ENCODE results near the gene FLNB.

Gene FLNB

GRCh38 chr3:58078610-58079009, 70.4 kb downstream of the FLNB start:
- H3K4me3 ChIP-seq, result no peak overlapping the region
- no peak for DNase-seq (ENCODE audit: low spot score)
- TF ChIP-seq CTCF (IDR thresholded peaks at IDR 0.05), result no peak
- H3K27ac ChIP-seq, result no peak overlapping the region

GRCh38 chr3:58079773-58080172, 71.6 kb downstream of the FLNB start:
- no peak for TF ChIP-seq CTCF (IDR thresholded peaks at IDR 0.05)
- Histone ChIP-seq H3K27ac (no peak overlapping the region), H3K4me3 (no peak overlapping the region)
- no peak for DNase-seq (ENCODE audit: low spot score)

GRCh38 chr3:58082047-58082446, 73.8 kb downstream of the FLNB start:
- H3K27ac ChIP-seq, result peak overlapping the region in 1 of 2 donors; percentile 46
- DNase-seq (ENCODE audit: low spot score), result no peak

GRCh38 chr3:58084166-58084565, 75.9 kb downstream of the FLNB start:
- TF ChIP-seq CTCF (IDR thresholded peaks at IDR 0.05), result no peak
- no peak for DNase-seq (ENCODE audit: low spot score)
- H3K4me3 ChIP-seq, result no peak overlapping the region
- no peak overlapping the region for H3K27ac ChIP-seq

More at GRCh38 chr3:58082047-58082446, 73.8 kb downstream of the FLNB start:
- TF ChIP-seq CTCF (IDR thresholded peaks at IDR 0.05), result no peak
- H3K4me3 ChIP-seq, result no peak overlapping the region

GRCh38 chr3:58084788-58085543, 76.7 kb downstream of the FLNB start:
- H3K4me3 ChIP-seq, result no peak overlapping the region
- peak overlapping the region in 1 of 2 donors; percentile 7 for H3K27ac ChIP-seq
- no peak for DNase-seq (ENCODE audit: low spot score)
- no peak for TF ChIP-seq CTCF (IDR thresholded peaks at IDR 0.05)

- Histone ChIP-seq H3K27ac (no peak overlapping the region), H3K4me3 (no peak overlapping the region)
- no peak for DNase-seq (ENCODE audit: low spot score)
- TF ChIP-seq CTCF (IDR thresholded peaks at IDR 0.05), result no peak
These were observed 77.4 kb downstream of the FLNB start for GRCh38 chr3:58085616-58086015.

GRCh38 chr3:58088501-58088900, 80.3 kb downstream of the FLNB start:
- Histone ChIP-seq H3K27ac (no peak overlapping the region), H3K4me3 (no peak overlapping the region)
- DNase-seq (ENCODE audit: low spot score), result no peak
- no peak for TF ChIP-seq CTCF (IDR thresholded peaks at IDR 0.05)
